HepG2 (cell line): ENCODE data around the gene NKIRAS1. TPM values are rescaled to one million over a fixed set of nuclear protein-coding genes. Genes with fewer than 3 reads are reported as not detected.
A peak's percentile ranks its signal among the peaks of the same experiment; 100 is the strongest.

ENCODE experiments used
- AGO2 ChIP-seq: fragments of 200-400 bp; formaldehyde crosslinking; optimal IDR thresholded peaks from 2 replicates; pipeline ENCODE3; 2017; ENCODE audit warnings: mild to moderate bottlenecking, low read depth, low read length, moderate library complexity
- ISX ChIP-seq: sonication (generic); formaldehyde crosslinking; conservative IDR thresholded peaks from 2 replicates; pipeline ENCODE4 v1.5.0; 2020; ENCODE audit warnings: missing genetic modification reagents
- KDM5B ChIP-seq: sonication (generic); formaldehyde crosslinking; IDR thresholded peaks from 2 replicates; pipeline ENCODE4 v1.4.0; 2020; ENCODE audit warnings: missing genetic modification reagents, mild to moderate bottlenecking, borderline replicate concordance
- RBM22 ChIP-seq: fragments of 200-400 bp; formaldehyde crosslinking; optimal IDR thresholded peaks from 2 replicates; pipeline ENCODE3; 2017; ENCODE audit warnings: mild to moderate bottlenecking, low read length, moderate library complexity
- ZNF12 ChIP-seq: sonication (generic); formaldehyde crosslinking; IDR thresholded peaks from 2 replicates; pipeline ENCODE4 v1.5.0; 2020; ENCODE audit warnings: missing genetic modification reagents
- ZNF331 ChIP-seq: sonication (generic); formaldehyde crosslinking; IDR thresholded peaks from 2 replicates; pipeline ENCODE4 v1.4.0; 2020; ENCODE audit warnings: missing genetic modification reagents
- polyA plus RNA-seq, 8 experiments: library from polyadenylated mRNA; depleted of rRNA in 3 of 8; stranded (reverse) in 7 of 8; unstranded in 1 of 8; fragments of >200 nt; fragmentation: Illumina TruSeq in 4 of 8; extraction: Trizol in 4 of 8; gene quantifications; 2 replicates each; pipeline versions ENCODE4 v1.2.1 to v1.2.3, GENCODE V29; 2011 to 2016; ENCODE audit warnings: low read depth in 4 of 8, missing spikeins in 1 of 8, mixed read lengths in 1 of 8; ENCODE audit not compliant: insufficient read depth in 1 of 8
- total RNA-seq, 5 experiments: library from RNA; depleted of rRNA; stranded (reverse); fragments of >200 nt; fragmentation: Illumina TruSeq; extraction: Trizol; gene quantifications; 2 replicates each; pipeline ENCODE4 v1.2.3, GENCODE V29; 2016; ENCODE audit warnings: low read depth in 1 of 5
- TF ChIP-seq, protein P1 (sequence below): fragments of 450-650 bp; IDR thresholded peaks from 2 replicates; pipeline ENCODE4 v1.6.1; 2017
- TF ChIP-seq, protein P2 (sequence below), 2 experiments: sonication (generic) in 1 of 2; formaldehyde crosslinking in 1 of 2; IDR thresholded peaks; 2 replicates each; pipeline versions ENCODE4 v1.4.0 to v1.6.1; 2016 to 2020; ENCODE audit warnings: borderline replicate concordance in 1 of 2, low read depth in 1 of 2, mild to moderate bottlenecking in 1 of 2, missing genetic modification reagents in 1 of 2
- TF ChIP-seq, protein P3 (sequence below): sonication (generic); formaldehyde crosslinking; IDR thresholded peaks from 2 replicates; pipeline ENCODE4 v1.5.1; 2020; ENCODE audit warnings: missing genetic modification reagents, mild to moderate bottlenecking, borderline replicate concordance
- TF ChIP-seq, protein P4 (sequence below): sonication (generic); formaldehyde crosslinking; IDR thresholded peaks from 2 replicates; pipeline ENCODE4 v1.4.0; 2020; ENCODE audit warnings: missing genetic modification reagents, borderline replicate concordance
- TF ChIP-seq, protein P5 (sequence below): sonication (generic); formaldehyde crosslinking; IDR thresholded peaks from 2 replicates; pipeline ENCODE4 v1.4.0; 2020; ENCODE audit warnings: missing genetic modification reagents

Gene NKIRAS1
- total and polyA plus RNA-seq, 2 of the 13 experiments (the other 11 are each of a cell fraction or from before 2014, with no cell fraction given), result 4.3 to 8.0 TPM

DNA sequence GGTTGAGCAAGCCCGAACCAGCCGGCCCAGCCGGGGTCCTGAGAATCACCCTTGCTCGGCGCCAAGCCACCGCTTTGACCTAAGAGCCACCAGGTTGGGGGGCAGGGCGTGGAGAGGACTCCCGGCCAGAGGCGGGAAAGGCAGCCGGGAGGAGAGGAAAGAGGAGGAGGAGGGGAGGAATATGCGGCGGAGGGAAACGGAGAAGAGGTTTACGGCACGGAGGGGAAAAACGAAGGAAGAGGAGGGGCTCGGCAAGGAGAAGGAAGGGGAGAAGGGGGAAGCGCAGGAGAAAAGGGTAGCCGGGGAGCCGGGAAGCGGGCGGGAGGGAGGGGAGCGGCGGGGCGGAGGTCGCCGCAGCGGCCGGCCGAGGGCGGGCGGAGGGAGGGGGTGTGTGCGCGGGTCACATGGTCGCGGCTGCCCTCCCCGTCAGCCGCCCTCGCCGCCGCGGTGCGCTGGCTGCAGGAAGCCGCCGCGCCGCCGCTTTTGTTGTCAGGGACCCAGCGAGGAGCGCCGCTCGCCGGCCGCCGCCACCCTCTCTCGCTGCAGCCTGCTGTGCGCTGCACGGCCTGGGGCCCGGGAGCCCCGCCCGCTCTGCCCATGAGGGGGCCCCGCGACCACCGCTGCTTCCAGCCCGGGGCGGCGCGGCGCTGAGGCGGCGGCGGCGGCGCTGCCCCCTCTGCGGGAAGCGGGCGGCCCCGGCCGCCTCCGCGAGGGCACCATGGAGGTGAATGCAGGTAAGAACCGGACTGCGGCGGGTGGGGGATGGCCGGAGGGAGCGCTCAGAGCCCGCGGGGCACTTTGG lies 28.3 kb upstream of the NKIRAS1 start, which contains the start of gene NR1D2 (continued):
- TF ChIP-seq, protein P1, sequence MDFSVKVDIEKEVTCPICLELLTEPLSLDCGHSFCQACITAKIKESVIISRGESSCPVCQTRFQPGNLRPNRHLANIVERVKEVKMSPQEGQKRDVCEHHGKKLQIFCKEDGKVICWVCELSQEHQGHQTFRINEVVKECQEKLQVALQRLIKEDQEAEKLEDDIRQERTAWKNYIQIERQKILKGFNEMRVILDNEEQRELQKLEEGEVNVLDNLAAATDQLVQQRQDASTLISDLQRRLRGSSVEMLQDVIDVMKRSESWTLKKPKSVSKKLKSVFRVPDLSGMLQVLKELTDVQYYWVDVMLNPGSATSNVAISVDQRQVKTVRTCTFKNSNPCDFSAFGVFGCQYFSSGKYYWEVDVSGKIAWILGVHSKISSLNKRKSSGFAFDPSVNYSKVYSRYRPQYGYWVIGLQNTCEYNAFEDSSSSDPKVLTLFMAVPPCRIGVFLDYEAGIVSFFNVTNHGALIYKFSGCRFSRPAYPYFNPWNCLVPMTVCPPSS, result no peak
- TF ChIP-seq, protein P2, sequence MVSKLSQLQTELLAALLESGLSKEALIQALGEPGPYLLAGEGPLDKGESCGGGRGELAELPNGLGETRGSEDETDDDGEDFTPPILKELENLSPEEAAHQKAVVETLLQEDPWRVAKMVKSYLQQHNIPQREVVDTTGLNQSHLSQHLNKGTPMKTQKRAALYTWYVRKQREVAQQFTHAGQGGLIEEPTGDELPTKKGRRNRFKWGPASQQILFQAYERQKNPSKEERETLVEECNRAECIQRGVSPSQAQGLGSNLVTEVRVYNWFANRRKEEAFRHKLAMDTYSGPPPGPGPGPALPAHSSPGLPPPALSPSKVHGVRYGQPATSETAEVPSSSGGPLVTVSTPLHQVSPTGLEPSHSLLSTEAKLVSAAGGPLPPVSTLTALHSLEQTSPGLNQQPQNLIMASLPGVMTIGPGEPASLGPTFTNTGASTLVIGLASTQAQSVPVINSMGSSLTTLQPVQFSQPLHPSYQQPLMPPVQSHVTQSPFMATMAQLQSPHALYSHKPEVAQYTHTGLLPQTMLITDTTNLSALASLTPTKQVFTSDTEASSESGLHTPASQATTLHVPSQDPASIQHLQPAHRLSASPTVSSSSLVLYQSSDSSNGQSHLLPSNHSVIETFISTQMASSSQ (IDR thresholded peaks at IDR 0.05; ENCODE audit: low read depth), result no peak
- TF ChIP-seq, protein P2 (CRISPR knock-in tag; IDR thresholded peaks at IDR 0.05; ENCODE audit: borderline replicate concordance), result no peak
- TF ChIP-seq, protein P3, sequence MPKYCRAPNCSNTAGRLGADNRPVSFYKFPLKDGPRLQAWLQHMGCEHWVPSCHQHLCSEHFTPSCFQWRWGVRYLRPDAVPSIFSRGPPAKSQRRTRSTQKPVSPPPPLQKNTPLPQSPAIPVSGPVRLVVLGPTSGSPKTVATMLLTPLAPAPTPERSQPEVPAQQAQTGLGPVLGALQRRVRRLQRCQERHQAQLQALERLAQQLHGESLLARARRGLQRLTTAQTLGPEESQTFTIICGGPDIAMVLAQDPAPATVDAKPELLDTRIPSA (CRISPR knock-in tag), result no peak
- no peak for TF ChIP-seq ZNF12 (CRISPR knock-in tag)
- no peak for TF ChIP-seq ZNF331 (CRISPR knock-in tag)
- no peak for TF ChIP-seq RBM22
- TF ChIP-seq, protein P4, sequence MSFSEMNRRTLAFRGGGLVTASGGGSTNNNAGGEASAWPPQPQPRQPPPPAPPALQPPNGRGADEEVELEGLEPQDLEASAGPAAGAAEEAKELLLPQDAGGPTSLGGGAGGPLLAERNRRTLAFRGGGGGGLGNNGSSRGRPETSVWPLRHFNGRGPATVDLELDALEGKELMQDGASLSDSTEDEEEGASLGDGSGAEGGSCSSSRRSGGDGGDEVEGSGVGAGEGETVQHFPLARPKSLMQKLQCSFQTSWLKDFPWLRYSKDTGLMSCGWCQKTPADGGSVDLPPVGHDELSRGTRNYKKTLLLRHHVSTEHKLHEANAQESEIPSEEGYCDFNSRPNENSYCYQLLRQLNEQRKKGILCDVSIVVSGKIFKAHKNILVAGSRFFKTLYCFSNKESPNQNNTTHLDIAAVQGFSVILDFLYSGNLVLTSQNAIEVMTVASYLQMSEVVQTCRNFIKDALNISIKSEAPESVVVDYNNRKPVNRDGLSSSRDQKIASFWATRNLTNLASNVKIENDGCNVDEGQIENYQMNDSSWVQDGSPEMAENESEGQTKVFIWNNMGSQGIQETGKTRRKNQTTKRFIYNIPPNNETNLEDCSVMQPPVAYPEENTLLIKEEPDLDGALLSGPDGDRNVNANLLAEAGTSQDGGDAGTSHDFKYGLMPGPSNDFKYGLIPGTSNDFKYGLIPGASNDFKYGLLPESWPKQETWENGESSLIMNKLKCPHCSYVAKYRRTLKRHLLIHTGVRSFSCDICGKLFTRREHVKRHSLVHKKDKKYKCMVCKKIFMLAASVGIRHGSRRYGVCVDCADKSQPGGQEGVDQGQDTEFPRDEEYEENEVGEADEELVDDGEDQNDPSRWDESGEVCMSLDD (CRISPR knock-in tag), result no peak
- TF ChIP-seq AGO2, result no peak
- TF ChIP-seq, protein P5, sequence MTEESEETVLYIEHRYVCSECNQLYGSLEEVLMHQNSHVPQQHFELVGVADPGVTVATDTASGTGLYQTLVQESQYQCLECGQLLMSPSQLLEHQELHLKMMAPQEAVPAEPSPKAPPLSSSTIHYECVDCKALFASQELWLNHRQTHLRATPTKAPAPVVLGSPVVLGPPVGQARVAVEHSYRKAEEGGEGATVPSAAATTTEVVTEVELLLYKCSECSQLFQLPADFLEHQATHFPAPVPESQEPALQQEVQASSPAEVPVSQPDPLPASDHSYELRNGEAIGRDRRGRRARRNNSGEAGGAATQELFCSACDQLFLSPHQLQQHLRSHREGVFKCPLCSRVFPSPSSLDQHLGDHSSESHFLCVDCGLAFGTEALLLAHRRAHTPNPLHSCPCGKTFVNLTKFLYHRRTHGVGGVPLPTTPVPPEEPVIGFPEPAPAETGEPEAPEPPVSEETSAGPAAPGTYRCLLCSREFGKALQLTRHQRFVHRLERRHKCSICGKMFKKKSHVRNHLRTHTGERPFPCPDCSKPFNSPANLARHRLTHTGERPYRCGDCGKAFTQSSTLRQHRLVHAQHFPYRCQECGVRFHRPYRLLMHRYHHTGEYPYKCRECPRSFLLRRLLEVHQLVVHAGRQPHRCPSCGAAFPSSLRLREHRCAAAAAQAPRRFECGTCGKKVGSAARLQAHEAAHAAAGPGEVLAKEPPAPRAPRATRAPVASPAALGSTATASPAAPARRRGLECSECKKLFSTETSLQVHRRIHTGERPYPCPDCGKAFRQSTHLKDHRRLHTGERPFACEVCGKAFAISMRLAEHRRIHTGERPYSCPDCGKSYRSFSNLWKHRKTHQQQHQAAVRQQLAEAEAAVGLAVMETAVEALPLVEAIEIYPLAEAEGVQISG (CRISPR knock-in tag), result 0 out of 2 replicates have a peak, but pooled peaks have one; percentile 7
- TF ChIP-seq KDM5B (CRISPR knock-in tag), result no peak
- TF ChIP-seq ISX, result no peak
